IPS-NIHi7 (cell line): ENCODE data around the gene CREB3L2.
"Not testable (repeated sequence)": the region's sequence is repeated elsewhere in the genome, so short reads cannot be mapped to it uniquely, and the experiment has no call there.

Experiments
- DNase-seq: peaks from one replicate; pipeline ENCODE4 v3.0.0; 2012; ENCODE audit warnings: mixed read lengths; ENCODE audit errors: extremely low spot score

The CREB3L2 gene

DNA sequence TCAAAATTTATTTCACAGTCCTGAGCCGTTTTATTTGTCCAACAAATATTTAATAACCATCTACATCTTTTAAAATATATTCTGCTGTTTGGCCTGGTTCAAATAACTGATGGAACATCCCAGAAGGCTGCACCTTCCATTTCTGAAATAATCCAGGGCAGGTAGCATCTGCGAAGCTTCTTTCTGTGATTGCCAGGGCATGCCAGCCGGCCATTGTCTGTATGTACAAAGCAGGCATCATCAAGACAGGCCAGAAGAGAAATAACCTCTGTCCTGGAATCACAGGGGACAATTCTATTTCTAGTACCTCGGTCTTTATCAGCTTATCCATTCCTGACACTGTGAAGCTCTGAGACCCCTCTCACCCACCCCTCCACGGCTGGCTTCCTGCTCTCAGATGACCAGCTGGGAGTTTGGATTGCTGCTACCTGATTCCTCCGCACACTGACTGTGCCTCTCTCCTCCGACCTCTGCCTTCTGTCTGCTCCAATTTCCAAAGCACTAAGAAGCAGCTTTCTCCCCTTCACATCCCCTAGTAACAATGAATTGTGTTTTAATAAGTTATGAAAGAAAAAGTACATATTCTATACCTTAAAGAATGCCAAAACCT lies 163.1 kb downstream of the CREB3L2 start:
- peak; percentile 19 for DNase-seq

DNA sequence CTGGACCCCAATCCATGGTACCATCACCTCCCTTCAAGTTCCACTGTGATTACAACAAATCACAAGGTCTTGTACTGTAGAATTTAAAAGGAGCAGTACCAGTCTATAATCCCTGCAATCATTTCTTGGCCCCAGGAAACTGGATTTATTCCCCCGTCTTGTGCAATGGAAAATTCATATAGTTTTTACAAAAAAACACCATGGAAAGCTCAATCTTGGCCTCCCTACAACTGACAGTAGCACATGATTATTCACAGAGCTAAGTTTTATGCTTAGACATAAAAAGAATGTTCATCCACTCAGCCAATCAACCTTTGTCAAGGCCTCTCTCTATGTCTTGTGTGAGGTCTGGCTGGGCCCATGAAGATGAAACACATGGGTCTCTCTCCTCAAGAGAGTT lies 165.3 kb downstream of the CREB3L2 start:
- DNase-seq = no peak

DNA sequence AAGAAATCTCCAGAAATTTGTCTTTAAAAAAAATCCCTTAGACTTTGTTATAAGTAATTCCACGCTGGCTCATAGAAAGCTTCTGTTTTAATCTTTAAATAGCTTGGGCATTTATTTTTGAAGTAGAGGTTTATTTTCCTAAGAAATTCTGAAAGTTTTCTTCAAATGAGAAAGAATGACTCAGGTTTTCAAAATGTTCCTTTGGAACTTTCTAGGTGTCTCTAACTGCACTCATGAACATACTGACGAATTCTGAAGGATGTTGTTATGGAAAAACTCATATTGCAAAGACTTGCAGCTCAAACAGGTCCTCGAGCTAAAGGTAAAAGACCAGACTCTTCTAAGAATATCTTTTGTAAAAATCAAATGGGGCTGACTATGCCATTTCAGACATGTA lies 165.8 kb downstream of the CREB3L2 start:
- DNase-seq = no peak

DNA sequence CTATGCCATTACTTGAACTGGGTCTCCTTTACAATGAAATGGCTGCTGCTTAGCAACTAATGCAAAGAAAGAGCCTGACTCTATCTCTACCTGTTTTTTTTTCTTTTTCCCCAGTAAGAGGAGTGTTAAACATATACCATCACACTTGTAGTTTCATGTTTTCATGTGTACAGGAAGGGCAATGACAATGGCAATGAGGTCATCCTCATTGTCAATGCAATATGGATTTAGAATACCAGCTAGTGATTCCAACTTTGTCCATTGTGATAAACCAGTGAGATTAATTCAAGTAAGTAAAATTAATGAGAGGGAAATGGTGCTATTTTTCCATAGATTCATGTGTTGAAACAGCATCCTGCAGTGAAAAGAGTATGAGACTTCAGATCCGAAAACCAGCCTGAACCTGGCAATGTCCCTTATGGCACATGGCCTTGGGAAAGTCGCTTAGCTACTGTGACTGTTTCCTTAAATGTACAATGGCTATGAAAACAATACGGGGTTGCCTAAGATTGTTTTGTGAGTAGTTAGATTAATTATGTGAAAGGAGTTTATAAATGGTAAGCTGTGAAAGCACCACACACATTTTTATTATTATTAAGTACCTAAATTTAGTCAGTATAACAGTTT lies 166.3 kb downstream of the CREB3L2 start:
- DNase-seq = no peak

DNA sequence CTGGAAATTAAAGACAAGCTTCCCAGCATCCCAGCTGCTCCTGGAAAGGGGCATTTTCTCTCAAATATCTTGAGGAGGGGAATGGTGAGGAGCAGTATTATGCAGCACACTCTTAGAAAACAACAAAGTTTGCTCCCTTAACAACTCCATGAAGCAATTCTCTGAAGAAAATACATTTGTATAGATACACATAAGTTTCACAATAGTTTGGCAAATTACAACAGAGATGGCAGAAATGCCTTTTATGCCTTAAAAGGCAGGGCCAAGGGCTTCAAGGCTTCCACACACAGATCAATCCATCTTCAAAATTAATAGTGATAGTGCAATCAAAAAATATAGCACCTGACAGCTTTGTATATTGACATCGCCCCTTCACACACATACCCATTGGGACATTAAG lies 167.3 kb downstream of the CREB3L2 start:
- no peak for DNase-seq

DNA sequence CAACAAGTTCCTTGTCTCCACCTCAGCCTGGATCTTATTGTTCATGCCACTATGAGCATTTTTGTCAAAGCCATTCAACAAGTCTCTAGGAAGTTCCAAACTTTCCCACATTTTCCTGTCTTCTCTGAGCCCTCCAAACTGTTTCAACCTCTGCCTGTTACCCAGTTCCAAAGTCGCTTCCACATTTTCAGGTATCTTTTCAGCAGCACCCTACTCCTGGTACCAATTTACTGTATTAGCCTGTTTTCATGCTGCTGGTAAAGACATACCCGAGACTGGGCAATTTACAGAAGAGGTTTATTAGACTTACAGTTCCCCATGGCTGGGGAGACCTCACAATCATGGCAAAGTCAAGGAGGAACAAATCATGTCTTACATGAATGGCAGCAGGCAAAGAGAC lies 168.9 kb downstream of the CREB3L2 start:
- not testable (repeated sequence) for DNase-seq

- no peak for DNase-seq
These were observed 169.5 kb downstream of the CREB3L2 start for GRCh38 chr7:137832382-137832781.

- not testable (repeated sequence) for DNase-seq
These were observed 170.3 kb downstream of the CREB3L2 start for GRCh38 chr7:137831555-137831954.

DNA sequence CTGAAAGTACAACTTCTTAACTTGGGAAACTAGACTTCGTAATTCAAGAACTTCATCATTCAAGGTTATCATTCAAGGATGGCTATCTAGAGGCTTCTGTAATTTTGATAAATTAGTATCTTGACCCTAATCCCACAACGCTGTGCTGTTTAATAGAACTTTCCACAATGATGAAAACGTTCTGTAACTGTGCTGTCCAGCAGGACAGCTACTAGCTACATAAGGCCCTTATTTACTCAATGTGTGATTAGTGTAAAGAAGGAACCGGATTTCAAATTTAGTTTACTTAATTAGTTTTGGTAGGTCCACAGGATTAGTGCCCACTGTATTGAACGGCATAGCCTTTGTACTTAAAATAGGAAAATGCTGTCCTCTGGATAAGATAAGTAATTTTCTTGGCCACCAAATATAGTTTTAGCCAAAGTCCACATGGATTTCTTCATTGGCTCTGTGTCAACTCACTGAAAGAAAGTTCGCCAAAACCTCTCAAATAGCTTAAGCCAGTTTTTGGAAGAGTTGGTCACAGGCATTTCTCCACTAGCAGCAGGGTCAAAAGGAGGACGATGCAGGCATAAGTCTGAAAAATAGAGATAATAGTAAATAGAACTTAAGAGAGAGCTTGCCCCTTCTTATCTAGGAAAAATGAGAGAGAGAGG lies 172.4 kb downstream of the CREB3L2 start:
- no peak for DNase-seq

- DNase-seq = no peak
These were observed 173.4 kb downstream of the CREB3L2 start for GRCh38 chr7:137828456-137828855.

DNA sequence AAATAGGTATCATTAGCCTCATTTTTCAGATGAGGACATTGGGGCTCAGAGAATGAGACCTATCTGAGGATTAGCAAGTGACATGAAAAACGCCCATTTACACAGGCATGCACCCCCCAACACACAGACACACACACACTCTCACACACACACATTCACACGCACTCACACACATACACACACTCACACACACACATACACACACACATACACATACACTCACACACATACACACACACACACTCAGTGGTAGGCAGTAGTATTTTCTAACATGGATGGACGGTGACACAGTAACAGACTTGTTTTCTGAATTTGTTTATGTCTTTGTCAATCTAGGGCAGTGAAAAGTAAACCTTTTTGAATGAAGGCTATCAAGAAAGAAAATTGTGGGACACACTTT lies 176.4 kb downstream of the CREB3L2 start:
- no peak for DNase-seq
